NCI-H1048 (cell line): ENCODE results near the gene CES5A.
"Not testable (repeated sequence)": the region's sequence is repeated elsewhere in the genome, so short reads cannot be mapped to it uniquely, and the experiment has no call there.

Experiments
- DNase-seq: peaks from one replicate; lab custom pipeline; 2025; lab: John Stamatoyannopoulos, UW

The CES5A gene

GRCh38 chr16:55829232-55829631, 45.9 kb downstream of the CES5A start:
- DNase-seq: not testable (repeated sequence)

- no peak for DNase-seq
Measured at GRCh38 chr16:55828680-55829079, 46.5 kb downstream of the CES5A start.

GRCh38 chr16:55825115-55825728, 50.0 kb downstream of the CES5A start:
- DNase-seq: no peak

- no peak for DNase-seq
Measured at GRCh38 chr16:55824473-55825000, 50.6 kb downstream of the CES5A start.

GRCh38 chr16:55822280-55822810, 52.8 kb downstream of the CES5A start:
- DNase-seq: no peak

GRCh38 chr16:55821210-55821609, 54.0 kb downstream of the CES5A start:
- no peak for DNase-seq

- no peak for DNase-seq
Measured at GRCh38 chr16:55820615-55821014, 54.6 kb downstream of the CES5A start.

GRCh38 chr16:55817236-55817912, 57.8 kb downstream of the CES5A start:
- DNase-seq: no peak

GRCh38 chr16:55816222-55816621, 59.0 kb downstream of the CES5A start:
- DNase-seq: not testable (repeated sequence)

- no peak for DNase-seq
Measured at GRCh38 chr16:55815320-55815719, 59.9 kb downstream of the CES5A start.

- not testable (repeated sequence) for DNase-seq
Measured at GRCh38 chr16:55814174-55814573, 61.0 kb downstream of the CES5A start.

GRCh38 chr16:55813730-55814129, 61.4 kb downstream of the CES5A start:
- DNase-seq: not testable (repeated sequence)

GRCh38 chr16:55812951-55813350, 62.2 kb downstream of the CES5A start:
- DNase-seq: no peak

- DNase-seq: no peak
Measured at GRCh38 chr16:55811811-55812210, 63.4 kb downstream of the CES5A start.

- DNase-seq: no peak
Measured at GRCh38 chr16:55810451-55810961, 64.7 kb downstream of the CES5A start.

GRCh38 chr16:55809851-55810250, 65.3 kb downstream of the CES5A start:
- no peak for DNase-seq

GRCh38 chr16:55809386-55809785, 65.8 kb downstream of the CES5A start:
- DNase-seq: no peak

GRCh38 chr16:55808286-55808685, 66.9 kb downstream of the CES5A start:
- DNase-seq: not testable (repeated sequence)

- DNase-seq: not testable (repeated sequence)
Measured at GRCh38 chr16:55805104-55805503, 70.1 kb downstream of the CES5A start.

- not testable (repeated sequence) for DNase-seq
Measured at GRCh38 chr16:55803681-55804080, 71.5 kb downstream of the CES5A start.
